Stimulated activated CD8-positive, alpha-beta memory T cell treated with anti-CD3 and anti-CD28 coated beads, Interleukin-2, amount 100 ng/mL, for 1 hour (primary cell): ENCODE measurements around the gene RNF10.
"Not testable (repeated sequence)": the region's sequence is repeated elsewhere in the genome, so short reads cannot be mapped to it uniquely, and the experiment has no call there.

ENCODE experiments used
- DNase-seq, 2 donors: peaks; one replicate each; pipeline ENCODE4 v3.0.0-alpha.2; 2020; ENCODE audit warnings: low read depth in 2 of 2

The RNF10 gene

GRCh38 chr12:120617193-120617592, 83.0 kb downstream of the RNF10 start:
- not testable (repeated sequence) for DNase-seq

- not testable (repeated sequence) for DNase-seq
These were observed 83.6 kb downstream of the RNF10 start for GRCh38 chr12:120617767-120618166.

DNA sequence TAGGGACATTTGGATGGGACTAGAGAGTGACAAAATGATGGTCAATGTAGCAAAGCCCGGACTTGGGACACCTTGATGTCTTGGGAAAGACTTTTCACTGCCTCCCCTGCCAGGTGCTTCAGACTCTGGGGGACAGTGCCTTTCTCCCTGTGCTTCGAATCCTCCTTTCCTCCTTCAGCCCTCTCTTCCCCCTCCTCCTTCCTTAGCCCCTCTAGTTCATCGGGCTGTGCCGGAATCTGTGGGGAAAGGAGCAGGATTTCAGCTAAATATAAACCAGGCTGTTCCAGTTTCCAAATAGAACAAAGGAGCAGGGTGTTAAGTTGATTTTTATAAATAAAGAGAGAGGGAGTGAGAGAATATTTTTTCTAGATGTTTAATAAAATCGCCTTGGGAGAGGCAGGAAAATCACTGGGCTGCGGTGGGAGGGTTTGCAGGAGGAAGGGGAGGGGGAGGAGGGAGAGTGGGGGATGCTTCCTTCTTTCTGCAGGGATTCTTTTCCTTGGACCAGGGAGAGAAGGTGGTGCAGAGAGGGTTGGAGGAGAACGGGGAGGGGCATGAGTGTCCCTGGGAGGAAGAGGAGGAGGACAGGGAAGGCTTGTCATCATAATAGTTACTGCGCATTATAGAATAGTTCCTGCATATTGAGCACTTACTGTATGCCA, 84.9 kb downstream of the RNF10 start:
- no peak for DNase-seq

DNA sequence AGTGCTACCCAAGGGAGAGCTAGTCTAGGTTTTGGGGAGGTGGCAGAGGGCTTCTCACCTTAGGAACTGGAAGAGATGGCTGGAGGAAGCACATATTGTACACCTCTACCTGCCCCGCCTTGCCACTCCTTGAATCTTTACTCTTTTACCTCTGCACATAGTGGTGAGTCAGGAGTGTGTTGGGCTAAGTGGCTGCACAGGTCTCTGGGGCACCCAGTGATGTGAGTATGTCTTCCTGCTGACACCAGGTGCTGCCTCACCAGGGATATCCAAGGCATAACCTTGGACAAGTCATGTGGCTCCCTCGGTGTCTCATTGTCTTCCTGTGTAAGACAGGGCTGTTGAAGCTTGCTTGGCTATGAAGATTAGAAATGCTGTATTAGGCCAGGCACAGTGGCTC, 86.5 kb downstream of the RNF10 start:
- DNase-seq, result no peak

DNA sequence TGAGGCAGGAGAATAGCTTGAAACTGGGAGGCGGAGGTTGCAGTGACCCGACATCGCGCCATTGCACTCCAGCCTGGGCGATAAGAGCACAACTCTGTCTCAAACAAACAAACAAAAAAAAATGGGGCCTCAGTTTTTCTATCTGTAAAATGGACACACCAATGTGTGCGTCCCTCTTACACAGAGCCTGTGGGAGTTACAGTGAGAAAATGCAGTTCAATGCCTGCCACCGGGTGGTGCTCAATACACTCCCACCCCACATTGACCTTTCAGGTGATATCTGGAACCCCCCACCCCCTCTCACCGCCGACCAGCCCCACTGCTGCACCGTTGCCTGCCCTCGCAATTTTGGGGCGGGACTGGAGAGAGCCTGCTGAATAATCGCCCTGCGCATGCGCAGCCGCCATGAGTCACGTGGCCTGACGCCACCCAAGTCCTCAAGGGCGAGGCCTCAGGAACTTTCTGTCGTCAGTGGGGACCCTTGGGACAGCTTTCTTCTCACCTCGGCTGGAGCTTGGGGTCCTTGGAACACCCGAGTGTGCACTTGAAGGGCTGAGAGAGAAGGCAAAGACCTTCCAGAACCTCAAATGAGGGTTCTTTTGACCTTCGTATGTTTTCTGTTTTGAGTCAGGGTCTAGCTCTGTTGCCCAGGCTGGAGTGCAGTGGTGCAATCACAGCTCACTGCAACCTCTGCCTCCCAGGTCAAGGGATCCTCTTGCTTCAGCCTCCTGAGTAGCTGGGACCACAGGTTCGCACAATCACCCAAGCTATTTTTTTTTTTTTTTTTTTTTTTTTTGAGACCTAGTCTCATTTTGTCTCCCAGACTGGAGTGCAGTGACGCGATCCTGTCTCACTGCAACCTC, 91.6 kb downstream of the RNF10 start:
- no peak for DNase-seq
